Measurements from ENCODE around the gene MPND. TPM values are rescaled to one million over a fixed set of nuclear protein-coding genes. Genes with fewer than 3 reads are reported as not detected.

MPND gene
- polyA plus RNA-seq, 2 donors: 13.5 to 15.5 TPM

GRCh38 chr19:4320419-4320818 is 22.9 kb upstream of the MPND start:
- Histone ChIP-seq H3K27me3 (ENCODE audit: control insufficient read depth in 1 of 2, insufficient read depth in 2 of 2, low read length in 2 of 2) (no peaks in the 10 kb centered on the region), H3K36me3 (ENCODE audit: control insufficient read depth in 2 of 2, insufficient read depth in 2 of 2, low read length in 1 of 2) (peaks cover 0 to 5% of the 10 kb centered on the region in 2 donors), H3K4me3 (ENCODE audit: low read depth in 1 of 2, low read length in 2 of 2) (no peak overlapping the region), H3K4me1 (ENCODE audit: control insufficient read depth in 2 of 2, insufficient read depth in 2 of 2, low read length in 1 of 2) (no peaks in the 10 kb centered on the region), H3K9me3 (ENCODE audit: control insufficient read depth in 2 of 2, insufficient read depth in 1 of 2, low read depth in 1 of 2, low read length in 1 of 2) (peaks cover 0 to 8% of the 10 kb centered on the region in 2 donors), H3K27ac (ENCODE audit: low read depth in 2 of 2, low read length in 1 of 2) (no peak overlapping the region)
- WGBS, 2 donors: 93 to 95% methylated on average over 2 of the region's 2 CpGs

GRCh38 chr19:4322942-4323665 is 20.3 kb upstream of the MPND start:
- H3K27me3 ChIP-seq (ENCODE audit: control insufficient read depth in 1 of 2, insufficient read depth in 2 of 2, low read length in 2 of 2): no peaks in the 10 kb centered on the region
- no peak overlapping the region for H3K4me3 ChIP-seq (ENCODE audit: low read depth in 1 of 2, low read length in 2 of 2)
- H3K4me1 ChIP-seq (ENCODE audit: control insufficient read depth in 2 of 2, insufficient read depth in 2 of 2, low read length in 1 of 2): peaks cover 0 to 5% of the 10 kb centered on the region in 2 donors
- no peak overlapping the region for H3K27ac ChIP-seq (ENCODE audit: low read depth in 2 of 2, low read length in 1 of 2)
- WGBS, 2 donors: 68 to 71% methylated on average over 37 of the region's 37 CpGs
- H3K9me3 ChIP-seq (ENCODE audit: control insufficient read depth in 2 of 2, insufficient read depth in 1 of 2, low read depth in 1 of 2, low read length in 1 of 2): peaks cover 0 to 10% of the 10 kb centered on the region in 2 donors
- peaks cover 0 to 18% of the 10 kb centered on the region in 2 donors for H3K36me3 ChIP-seq (ENCODE audit: control insufficient read depth in 2 of 2, insufficient read depth in 2 of 2, low read length in 1 of 2)

GRCh38 chr19:4323692-4324091 is 19.7 kb upstream of the MPND start:
- peaks cover 0 to 5% of the 10 kb centered on the region in 2 donors for H3K4me1 ChIP-seq (ENCODE audit: control insufficient read depth in 2 of 2, insufficient read depth in 2 of 2, low read length in 1 of 2)
- 81 to 89% methylated on average over 9 of the region's 9 CpGs for whole genome bisulfite sequencing, 2 donors

GRCh38 chr19:4324228-4324627 is 19.1 kb upstream of the MPND start:
- Histone ChIP-seq H3K36me3 (ENCODE audit: control insufficient read depth in 2 of 2, insufficient read depth in 2 of 2, low read length in 1 of 2) (peaks cover 0 to 19% of the 10 kb centered on the region in 2 donors), H3K4me1 (ENCODE audit: control insufficient read depth in 2 of 2, insufficient read depth in 2 of 2, low read length in 1 of 2) (peaks cover 0 to 5% of the 10 kb centered on the region in 2 donors), H3K27me3 (ENCODE audit: control insufficient read depth in 1 of 2, insufficient read depth in 2 of 2, low read length in 2 of 2) (no peaks in the 10 kb centered on the region), H3K9me3 (ENCODE audit: control insufficient read depth in 2 of 2, insufficient read depth in 1 of 2, low read depth in 1 of 2, low read length in 1 of 2) (peaks cover 0 to 10% of the 10 kb centered on the region in 2 donors), H3K27ac (ENCODE audit: low read depth in 2 of 2, low read length in 1 of 2) (no peak overlapping the region), H3K4me3 (ENCODE audit: low read depth in 1 of 2, low read length in 2 of 2) (no peak overlapping the region)
- WGBS, 2 donors: 80 to 84% methylated on average over 12 of the region's 12 CpGs

More at GRCh38 chr19:4323692-4324091, 19.7 kb upstream of the MPND start:
- Histone ChIP-seq H3K27ac (ENCODE audit: low read depth in 2 of 2, low read length in 1 of 2) (no peak overlapping the region), H3K9me3 (ENCODE audit: control insufficient read depth in 2 of 2, insufficient read depth in 1 of 2, low read depth in 1 of 2, low read length in 1 of 2) (peaks cover 0 to 10% of the 10 kb centered on the region in 2 donors), H3K27me3 (ENCODE audit: control insufficient read depth in 1 of 2, insufficient read depth in 2 of 2, low read length in 2 of 2) (no peaks in the 10 kb centered on the region), H3K36me3 (ENCODE audit: control insufficient read depth in 2 of 2, insufficient read depth in 2 of 2, low read length in 1 of 2) (peaks cover 0 to 18% of the 10 kb centered on the region in 2 donors), H3K4me3 (ENCODE audit: low read depth in 1 of 2, low read length in 2 of 2) (no peak overlapping the region)

GRCh38 chr19:4326215-4326836 is 17.0 kb upstream of the MPND start:
- Histone ChIP-seq H3K4me3 (ENCODE audit: low read depth in 1 of 2, low read length in 2 of 2) (no peak overlapping the region), H3K4me1 (ENCODE audit: control insufficient read depth in 2 of 2, insufficient read depth in 2 of 2, low read length in 1 of 2) (peaks cover 0 to 5% of the 10 kb centered on the region in 2 donors), H3K27ac (ENCODE audit: low read depth in 2 of 2, low read length in 1 of 2) (no peak overlapping the region), H3K36me3 (ENCODE audit: control insufficient read depth in 2 of 2, insufficient read depth in 2 of 2, low read length in 1 of 2) (peaks cover 0 to 22% of the 10 kb centered on the region in 2 donors), H3K27me3 (ENCODE audit: control insufficient read depth in 1 of 2, insufficient read depth in 2 of 2, low read length in 2 of 2) (no peaks in the 10 kb centered on the region), H3K9me3 (ENCODE audit: control insufficient read depth in 2 of 2, insufficient read depth in 1 of 2, low read depth in 1 of 2, low read length in 1 of 2) (peaks cover 0 to 6% of the 10 kb centered on the region in 2 donors)
- WGBS, 2 donors: 65 to 69% methylated on average over 13 of the region's 13 CpGs

GRCh38 chr19:4326837-4327251 is 16.5 kb upstream of the MPND start:
- H3K4me1 ChIP-seq (ENCODE audit: control insufficient read depth in 2 of 2, insufficient read depth in 2 of 2, low read length in 1 of 2): peaks cover 0 to 5% of the 10 kb centered on the region in 2 donors
- WGBS, 2 donors: 36 to 44% methylated on average over 33 of the region's 33 CpGs
- peaks cover 0 to 22% of the 10 kb centered on the region in 2 donors for H3K36me3 ChIP-seq (ENCODE audit: control insufficient read depth in 2 of 2, insufficient read depth in 2 of 2, low read length in 1 of 2)
- H3K27ac ChIP-seq (ENCODE audit: low read depth in 2 of 2, low read length in 1 of 2): no peak overlapping the region
- H3K9me3 ChIP-seq (ENCODE audit: control insufficient read depth in 2 of 2, insufficient read depth in 1 of 2, low read depth in 1 of 2, low read length in 1 of 2): peaks cover 0 to 4% of the 10 kb centered on the region in 2 donors
- H3K4me3 ChIP-seq (ENCODE audit: low read depth in 1 of 2, low read length in 2 of 2): no peak overlapping the region
- no peaks in the 10 kb centered on the region for H3K27me3 ChIP-seq (ENCODE audit: control insufficient read depth in 1 of 2, insufficient read depth in 2 of 2, low read length in 2 of 2)

GRCh38 chr19:4327252-4327876 is 16.0 kb upstream of the MPND start:
- Histone ChIP-seq H3K27ac (ENCODE audit: low read depth in 2 of 2, low read length in 1 of 2) (no peak overlapping the region), H3K4me3 (ENCODE audit: low read depth in 1 of 2, low read length in 2 of 2) (peak overlapping the region in 1 of 2 donors; percentile 32), H3K36me3 (ENCODE audit: control insufficient read depth in 2 of 2, insufficient read depth in 2 of 2, low read length in 1 of 2) (peaks cover 0 to 22% of the 10 kb centered on the region in 2 donors), H3K4me1 (ENCODE audit: control insufficient read depth in 2 of 2, insufficient read depth in 2 of 2, low read length in 1 of 2) (peaks cover 0 to 5% of the 10 kb centered on the region in 2 donors), H3K9me3 (ENCODE audit: control insufficient read depth in 2 of 2, insufficient read depth in 1 of 2, low read depth in 1 of 2, low read length in 1 of 2) (peaks cover 0 to 4% of the 10 kb centered on the region in 2 donors), H3K27me3 (ENCODE audit: control insufficient read depth in 1 of 2, insufficient read depth in 2 of 2, low read length in 2 of 2) (no peaks in the 10 kb centered on the region)
- 22 to 41% methylated on average over 30 of the region's 30 CpGs for WGBS, 2 donors

- no peaks in the 10 kb centered on the region for H3K27me3 ChIP-seq (ENCODE audit: control insufficient read depth in 1 of 2, insufficient read depth in 2 of 2, low read length in 2 of 2)
- peaks cover 0 to 5% of the 10 kb centered on the region in 2 donors for H3K4me1 ChIP-seq (ENCODE audit: control insufficient read depth in 2 of 2, insufficient read depth in 2 of 2, low read length in 1 of 2)
- peak overlapping the region in 1 of 2 donors; percentile 36 for H3K27ac ChIP-seq (ENCODE audit: low read depth in 2 of 2, low read length in 1 of 2)
- peak overlapping the region in 1 of 2 donors; percentile 32 for H3K4me3 ChIP-seq (ENCODE audit: low read depth in 1 of 2, low read length in 2 of 2)
- H3K36me3 ChIP-seq (ENCODE audit: control insufficient read depth in 2 of 2, insufficient read depth in 2 of 2, low read length in 1 of 2): peaks cover 0 to 22% of the 10 kb centered on the region in 2 donors
- peaks cover 0 to 4% of the 10 kb centered on the region in 2 donors for H3K9me3 ChIP-seq (ENCODE audit: control insufficient read depth in 2 of 2, insufficient read depth in 1 of 2, low read depth in 1 of 2, low read length in 1 of 2)
- 28 to 37% methylated on average over 13 of the region's 13 CpGs for WGBS, 2 donors
Measured at GRCh38 chr19:4327877-4328242, 15.5 kb upstream of the MPND start.

- Histone ChIP-seq H3K4me1 (ENCODE audit: control insufficient read depth in 2 of 2, insufficient read depth in 2 of 2, low read length in 1 of 2) (peaks cover 0 to 5% of the 10 kb centered on the region in 2 donors), H3K9me3 (ENCODE audit: control insufficient read depth in 2 of 2, insufficient read depth in 1 of 2, low read depth in 1 of 2, low read length in 1 of 2) (peaks cover 0 to 4% of the 10 kb centered on the region in 2 donors), H3K27me3 (ENCODE audit: control insufficient read depth in 1 of 2, insufficient read depth in 2 of 2, low read length in 2 of 2) (no peaks in the 10 kb centered on the region), H3K27ac (ENCODE audit: low read depth in 2 of 2, low read length in 1 of 2) (peak overlapping the region in 1 of 2 donors; percentile 36), H3K36me3 (ENCODE audit: control insufficient read depth in 2 of 2, insufficient read depth in 2 of 2, low read length in 1 of 2) (peaks cover 0 to 22% of the 10 kb centered on the region in 2 donors), H3K4me3 (ENCODE audit: low read depth in 1 of 2, low read length in 2 of 2) (peak overlapping the region in 1 of 2 donors; percentile 32)
- 10 to 33% methylated on average over 39 to 49 of the region's 49 CpGs for WGBS, 2 donors
Measured at GRCh38 chr19:4328243-4328990, 14.9 kb upstream of the MPND start.
